ENCODE data around the gene CYP3A4.
"Not testable (repeated sequence)": the region's sequence is repeated elsewhere in the genome, so short reads cannot be mapped to it uniquely, and the experiment has no call there.

Gene CYP3A4

DNA sequence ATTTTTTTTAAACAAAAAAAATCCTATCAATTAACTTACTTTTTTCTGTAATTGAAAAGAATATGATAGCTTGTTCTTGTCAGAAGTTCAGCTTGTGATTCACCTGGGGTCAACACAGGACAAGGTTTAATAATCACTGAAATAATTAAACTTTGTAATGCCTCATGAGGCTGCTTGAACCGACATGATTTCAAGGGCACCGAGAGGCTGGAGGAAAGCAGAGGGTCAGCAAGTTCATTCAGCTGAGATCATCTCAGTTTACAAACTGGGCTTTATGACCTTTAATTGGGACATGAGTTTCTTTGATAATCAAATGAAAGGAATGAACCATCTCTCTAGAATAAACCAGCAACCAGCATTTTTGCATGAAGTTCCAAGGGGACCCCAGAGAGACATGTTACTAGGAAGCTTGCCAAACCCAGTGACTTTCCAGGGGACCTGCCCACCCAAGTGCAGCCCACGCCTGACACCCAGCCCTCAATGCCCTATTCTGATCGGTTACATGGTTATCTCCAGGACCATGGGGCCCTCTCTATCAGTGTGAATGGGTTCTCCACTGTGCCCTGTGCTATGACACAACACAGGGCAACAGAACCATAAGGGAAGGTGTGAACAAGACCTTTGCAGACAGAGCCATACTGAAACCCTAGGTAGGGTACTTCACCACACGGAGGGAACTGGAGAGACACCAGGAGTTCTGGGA lies 7.8 kb upstream of the CYP3A4 start:
- no peak for DNase-seq

DNA sequence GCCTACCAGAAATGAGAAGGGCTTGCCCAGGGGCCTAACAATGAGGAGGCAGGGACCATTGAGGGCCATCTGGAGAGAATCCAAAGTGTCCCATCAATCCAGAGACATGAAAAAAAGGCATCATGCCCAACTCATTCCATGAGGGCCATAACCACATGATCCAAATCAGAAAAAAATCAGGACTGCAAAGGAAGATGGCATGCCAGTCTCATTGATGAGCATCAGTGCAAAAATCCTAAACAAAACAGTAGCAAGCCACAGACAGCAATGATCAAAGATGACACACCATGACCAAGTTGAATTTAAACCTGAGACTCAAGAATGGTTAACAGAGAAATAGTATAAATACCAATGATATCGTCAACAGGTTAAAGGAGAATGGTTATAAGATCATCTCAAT lies 7.0 kb upstream of the CYP3A4 start:
- DNase-seq, result no peak

DNA sequence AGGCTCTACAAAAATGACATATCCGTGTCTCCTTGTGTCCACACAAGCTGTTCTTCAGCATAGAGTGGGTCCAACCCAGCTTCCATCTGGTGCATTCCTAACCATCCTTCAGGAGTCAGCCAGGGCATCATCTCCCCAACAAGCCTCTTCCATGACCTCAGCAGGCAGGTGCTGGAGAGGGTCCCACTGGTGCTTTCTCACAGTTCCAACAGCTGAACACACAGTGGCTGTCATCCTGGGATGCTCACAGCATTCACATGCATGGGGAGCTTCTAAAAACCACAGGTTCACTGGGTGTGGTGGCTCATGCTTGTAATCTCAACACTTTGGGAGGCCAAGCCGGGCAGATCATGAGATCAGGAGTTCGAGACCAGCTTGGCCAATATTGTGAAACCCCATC lies 6.4 kb upstream of the CYP3A4 start:
- DNase-seq, result no peak

GRCh38 chr7:99789441-99790070 lies 5.6 kb upstream of the CYP3A4 start:
- no peak for DNase-seq

DNA sequence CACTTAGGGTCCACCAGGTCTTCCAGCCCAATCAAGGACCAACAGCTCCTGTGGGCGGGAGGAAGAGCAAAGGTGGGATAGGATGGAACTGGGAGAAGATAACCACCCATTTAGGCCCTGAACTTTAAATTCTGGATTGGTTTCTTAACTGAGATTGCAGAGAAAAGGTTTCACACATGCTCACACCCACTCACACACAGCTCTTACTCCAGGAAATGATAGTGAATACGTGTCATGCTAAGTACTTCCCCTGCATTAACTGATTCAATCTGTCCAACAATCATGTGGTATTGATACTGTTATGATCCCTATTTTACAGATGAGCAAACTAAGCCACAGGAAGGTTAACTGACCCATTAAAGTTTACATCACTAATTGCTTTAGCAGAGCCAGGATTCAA lies 4.6 kb upstream of the CYP3A4 start:
- no peak for DNase-seq

- DNase-seq, result no peak
Measured at GRCh38 chr7:99786726-99787335, 2.8 kb upstream of the CYP3A4 start.

GRCh38 chr7:99785654-99786053 lies 1.7 kb upstream of the CYP3A4 start:
- not testable (repeated sequence) for DNase-seq

GRCh38 chr7:99782012-99782953 lies 1.7 kb downstream of the CYP3A4 start:
- no peak for DNase-seq

DNA sequence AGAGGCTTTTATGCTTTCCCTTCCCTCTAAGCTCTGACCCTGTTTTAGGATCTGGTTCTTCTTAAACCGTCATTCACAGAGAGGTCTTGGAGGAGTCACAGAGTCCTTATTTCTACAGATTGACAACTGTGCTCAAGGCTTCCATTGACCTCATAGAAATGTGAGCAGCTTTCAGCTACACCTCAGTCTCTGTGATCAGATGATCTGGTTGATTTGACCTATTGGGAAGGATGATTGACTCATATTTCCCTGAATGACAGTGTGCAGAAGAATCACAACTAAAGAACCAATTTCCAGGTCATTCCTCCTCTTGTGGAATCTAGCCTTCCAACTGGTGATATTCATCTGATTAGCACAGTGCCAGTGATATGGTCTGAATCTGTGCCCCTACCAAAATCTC lies 3.4 kb downstream of the CYP3A4 start:
- no peak for DNase-seq

- no peak for DNase-seq
Measured at GRCh38 chr7:99779949-99780348, 4.0 kb downstream of the CYP3A4 start.

DNA sequence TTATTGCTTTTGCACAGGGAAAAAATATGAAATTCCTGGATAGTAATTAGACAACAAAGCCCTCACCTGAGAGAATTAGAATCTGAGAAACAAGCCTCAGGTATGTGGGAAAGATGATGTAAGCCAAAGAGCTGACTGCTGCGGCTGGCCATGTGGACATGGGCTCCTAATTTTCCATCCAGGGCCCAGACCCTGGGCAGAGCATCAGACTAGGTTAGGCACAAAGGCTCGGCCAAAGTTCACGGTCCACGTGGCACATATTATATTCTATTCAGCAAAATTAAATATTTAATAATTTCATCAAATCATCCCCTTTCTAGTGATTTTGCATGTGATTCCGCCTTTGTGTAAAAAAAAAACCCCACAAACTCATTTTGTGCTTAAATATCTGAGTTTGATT lies 5.1 kb downstream of the CYP3A4 start:
- DNase-seq, result no peak

DNA sequence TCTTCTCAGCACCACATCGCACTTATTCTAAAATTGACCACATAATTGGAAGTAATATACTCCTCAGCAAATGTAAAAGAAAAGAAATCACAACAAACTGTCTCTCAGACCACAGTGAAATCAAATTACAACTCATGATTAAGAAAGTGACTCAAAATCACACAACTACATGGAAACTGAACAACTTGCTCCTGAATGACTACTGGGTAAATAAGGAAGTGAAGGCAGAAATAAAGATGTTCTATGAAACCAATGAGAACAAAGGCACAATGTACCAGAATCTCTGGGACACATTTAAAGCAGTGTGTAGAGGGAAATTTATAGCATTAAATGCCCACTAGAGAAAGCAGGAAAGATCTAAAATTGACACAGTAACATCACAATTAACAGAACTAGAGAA lies 10.6 kb downstream of the CYP3A4 start:
- DNase-seq, result not testable (repeated sequence)

GRCh38 chr7:99772565-99772964 lies 11.4 kb downstream of the CYP3A4 start:
- no peak for DNase-seq

DNA sequence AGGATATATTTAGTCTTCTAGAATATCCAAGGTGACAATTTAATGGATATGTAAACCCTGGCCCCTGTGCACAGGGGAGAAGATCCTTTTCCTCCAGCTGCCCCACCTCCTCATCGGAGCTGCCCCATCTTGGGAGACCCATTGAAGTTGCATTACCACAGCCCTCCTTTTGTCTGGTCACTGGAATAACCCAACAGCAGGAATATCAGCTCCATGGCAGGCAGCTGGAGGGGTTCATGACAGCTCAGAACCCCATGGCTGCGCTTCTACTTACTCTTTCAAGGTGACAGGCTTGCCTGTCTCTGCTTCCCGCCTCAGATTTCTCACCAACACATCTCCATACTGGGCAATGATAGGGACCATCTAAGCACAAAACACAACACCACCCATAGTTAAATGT lies 14.5 kb downstream of the CYP3A4 start:
- DNase-seq, result not testable (repeated sequence)

DNA sequence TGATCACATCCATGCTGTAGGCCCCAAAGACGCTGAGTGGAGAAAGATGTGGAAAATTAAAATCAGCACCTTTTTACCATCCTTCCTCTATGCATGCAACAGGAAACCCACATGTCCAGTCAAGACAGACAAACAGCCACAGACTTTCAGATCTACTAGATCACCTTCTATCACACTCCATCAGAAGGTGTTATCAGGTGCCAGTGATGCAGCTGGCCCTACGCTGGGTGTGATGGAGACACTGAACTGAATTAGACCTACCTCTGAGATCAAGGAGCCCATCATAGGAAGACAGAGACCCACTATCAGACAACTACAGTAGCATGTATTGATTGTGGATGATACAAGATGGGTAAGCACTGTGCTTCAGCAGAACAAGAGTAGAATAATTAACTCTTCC lies 15.5 kb downstream of the CYP3A4 start:
- DNase-seq, result no peak

DNA sequence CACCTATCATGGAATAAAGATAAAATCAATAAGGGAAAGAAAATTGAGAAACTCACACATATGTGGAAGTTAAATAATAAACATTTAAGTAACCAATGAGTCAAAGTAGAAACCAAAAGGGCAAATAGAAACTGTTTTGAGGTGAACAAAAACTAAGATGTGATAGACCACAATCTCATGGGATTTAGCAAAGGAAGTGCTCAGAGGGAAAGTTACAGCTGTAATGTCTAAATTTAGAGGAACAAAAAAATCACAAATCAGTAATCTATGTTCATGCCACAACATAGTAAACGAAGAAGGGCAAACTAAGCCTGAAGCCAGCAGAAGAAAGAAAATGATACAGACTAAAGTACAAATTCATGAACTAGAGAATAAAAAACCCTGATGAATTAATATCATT lies 16.3 kb downstream of the CYP3A4 start:
- no peak for DNase-seq

DNA sequence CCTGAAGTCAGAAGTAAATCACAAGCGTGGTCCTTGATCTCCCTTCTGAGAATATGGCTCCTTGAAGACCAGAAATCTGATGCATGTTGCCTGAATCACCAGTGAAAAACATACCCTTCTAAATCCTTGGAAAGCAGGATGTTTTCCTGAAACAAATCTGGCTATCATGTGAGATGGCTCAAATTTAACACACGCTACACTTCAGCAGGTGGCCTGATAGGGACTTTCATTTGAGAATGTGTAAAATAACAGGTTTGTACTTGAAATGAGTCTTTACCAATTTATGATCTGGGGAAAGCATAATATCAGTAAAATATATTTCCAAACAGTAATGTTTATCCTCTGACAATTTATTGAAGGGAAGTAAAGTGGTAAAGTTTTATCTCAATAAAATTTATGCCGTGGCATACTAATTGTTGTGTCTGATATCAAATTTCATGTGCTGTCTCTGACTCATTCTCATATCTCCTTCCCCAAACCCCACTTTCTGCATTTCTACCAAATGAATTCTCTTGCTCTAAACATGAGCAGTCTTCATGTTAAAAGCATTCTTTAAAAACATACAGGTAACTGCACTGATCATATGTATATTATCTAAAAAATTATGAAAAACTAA lies 17.4 kb downstream of the CYP3A4 start:
- no peak for DNase-seq

DNA sequence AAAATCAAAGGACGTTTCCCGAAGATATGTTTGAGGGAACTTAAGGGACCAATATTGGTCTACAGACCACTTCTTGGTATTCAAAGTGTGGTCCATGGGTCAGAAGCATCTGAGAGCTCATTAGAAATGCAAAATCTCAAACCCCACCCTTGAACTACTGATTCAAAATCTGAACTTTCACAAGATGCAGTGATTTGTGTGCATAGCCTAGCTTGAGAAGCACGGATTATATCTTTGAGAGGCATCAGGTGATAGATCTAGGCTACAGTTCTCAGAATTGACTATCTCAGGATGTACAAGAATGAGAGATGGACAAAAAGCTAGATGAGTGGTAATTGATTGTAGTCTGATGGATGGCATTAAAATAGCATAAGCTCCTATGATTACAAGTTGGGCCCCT lies 19.5 kb downstream of the CYP3A4 start:
- DNase-seq, result no peak

- no peak for DNase-seq
Measured at GRCh38 chr7:99762680-99763327, 21.2 kb downstream of the CYP3A4 start.

DNA sequence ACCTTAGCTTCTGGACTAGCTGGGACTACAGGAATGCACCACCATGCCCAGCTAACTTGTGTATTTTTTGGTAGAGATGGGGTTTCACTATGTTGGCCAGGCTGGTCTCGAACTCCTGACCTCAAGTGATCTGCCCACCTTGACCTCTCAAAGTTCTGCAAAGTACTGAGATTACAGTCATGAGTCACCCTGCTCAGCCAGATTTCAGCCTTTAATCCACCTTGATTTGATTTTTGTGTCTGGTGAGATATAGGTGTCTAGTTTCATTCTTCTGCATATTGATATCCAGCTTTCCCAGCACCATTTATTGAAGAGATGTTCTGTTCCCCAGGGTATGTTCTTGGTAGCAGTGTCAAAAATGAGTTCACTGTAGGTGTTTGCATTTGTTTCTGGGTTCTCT lies 28.9 kb downstream of the CYP3A4 start:
- no peak for DNase-seq

DNA sequence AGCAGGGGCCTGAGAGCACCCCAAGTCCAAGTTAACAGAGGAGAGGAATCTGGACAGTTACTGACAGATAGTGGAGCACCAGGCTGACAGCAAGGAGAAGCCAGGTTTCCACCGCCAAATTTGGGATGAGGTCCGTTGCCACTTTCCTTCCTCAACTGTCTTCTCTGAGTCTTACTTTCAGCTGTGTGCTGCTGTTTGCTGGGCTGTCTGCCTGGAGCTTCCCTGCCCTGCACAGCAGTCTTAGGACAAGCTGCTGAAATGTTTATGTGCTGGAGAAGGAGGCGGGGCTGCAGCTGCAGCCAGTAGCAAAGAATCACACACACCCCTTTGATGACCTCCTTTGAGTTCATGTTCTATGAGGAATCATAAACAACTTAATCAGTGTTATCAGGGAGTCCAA lies 31.6 kb downstream of the CYP3A4 start:
- no peak for DNase-seq

- not testable (repeated sequence) for DNase-seq
Measured at GRCh38 chr7:99751322-99752052, 32.5 kb downstream of the CYP3A4 start.

All from SHP77 (cell line).